Ramos (cell line): Measurements from ENCODE around the gene TMEM132E.

Experiments used
- in situ Hi-C: fragments of 300-500 bp; cut with MboI; formaldehyde crosslinking; loops from one replicate; pipeline ENCODE4 v1.14.3; 2022; ENCODE audit warnings: low sequenced_read_pairs; ENCODE audit not compliant: unreplicated experiment

TMEM132E gene, protein sequence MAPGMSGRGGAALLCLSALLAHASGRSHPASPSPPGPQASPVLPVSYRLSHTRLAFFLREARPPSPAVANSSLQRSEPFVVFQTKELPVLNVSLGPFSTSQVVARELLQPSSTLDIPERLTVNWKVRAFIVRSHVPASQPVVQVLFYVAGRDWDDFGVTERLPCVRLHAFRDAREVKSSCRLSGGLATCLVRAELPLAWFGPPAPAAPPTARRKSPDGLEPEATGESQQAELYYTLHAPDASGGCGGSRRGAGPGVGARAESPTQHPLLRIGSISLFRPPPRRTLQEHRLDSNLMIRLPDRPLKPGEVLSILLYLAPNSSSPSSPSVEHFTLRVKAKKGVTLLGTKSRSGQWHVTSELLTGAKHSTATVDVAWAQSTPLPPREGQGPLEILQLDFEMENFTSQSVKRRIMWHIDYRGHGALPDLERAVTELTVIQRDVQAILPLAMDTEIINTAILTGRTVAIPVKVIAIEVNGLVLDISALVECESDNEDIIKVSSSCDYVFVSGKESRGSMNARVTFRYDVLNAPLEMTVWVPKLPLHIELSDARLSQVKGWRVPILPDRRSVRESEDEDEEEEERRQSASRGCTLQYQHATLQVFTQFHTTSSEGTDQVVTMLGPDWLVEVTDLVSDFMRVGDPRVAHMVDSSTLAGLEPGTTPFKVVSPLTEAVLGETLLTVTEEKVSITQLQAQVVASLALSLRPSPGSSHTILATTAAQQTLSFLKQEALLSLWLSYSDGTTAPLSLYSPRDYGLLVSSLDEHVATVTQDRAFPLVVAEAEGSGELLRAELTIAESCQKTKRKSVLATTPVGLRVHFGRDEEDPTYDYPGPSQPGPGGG (N-terminal part only)

DNA sequence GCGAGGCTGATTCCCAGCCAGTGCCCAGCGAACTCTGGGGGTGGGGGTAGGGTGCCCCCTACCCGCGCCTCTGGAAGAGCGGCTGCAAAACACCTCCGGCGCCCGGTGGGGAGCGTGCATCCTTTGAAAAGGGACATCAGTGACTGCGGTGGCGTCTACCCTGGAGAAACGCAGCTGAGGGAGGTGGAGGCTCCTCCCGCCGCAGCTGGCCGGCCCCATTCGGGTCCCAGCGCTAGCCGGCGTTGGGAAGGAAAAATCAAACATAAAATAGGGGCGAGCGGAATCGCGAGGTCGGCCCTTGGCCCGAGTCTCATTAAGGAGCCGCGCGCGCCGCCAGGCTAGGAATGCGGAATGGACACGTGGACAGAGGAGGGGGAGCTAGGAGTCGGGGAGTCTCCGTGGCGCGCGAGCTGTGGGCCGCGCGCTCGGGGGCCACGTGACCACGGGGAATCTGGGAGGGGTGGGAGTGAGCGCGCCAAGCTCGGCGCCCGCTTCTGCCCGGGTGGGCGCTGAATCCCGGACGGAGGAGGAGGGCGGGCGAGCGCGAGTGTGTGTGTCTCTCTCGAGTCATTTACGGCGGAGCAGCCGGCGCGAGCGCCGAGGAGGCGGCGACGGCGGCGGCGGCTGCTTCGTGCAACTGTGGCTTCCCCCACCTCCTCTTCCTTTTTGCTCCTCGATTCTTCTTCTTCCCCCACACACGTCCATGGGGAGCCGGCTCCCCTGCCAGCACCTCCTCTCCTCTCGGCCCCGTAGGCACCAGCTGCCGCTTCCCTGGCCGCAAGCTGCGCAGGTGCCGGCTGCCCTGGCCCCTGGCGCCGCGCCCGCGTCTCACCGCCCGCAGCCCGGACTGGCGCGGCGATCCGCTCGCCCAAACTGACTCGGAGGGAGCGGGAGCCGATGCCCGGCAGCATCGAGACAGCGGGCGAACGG lies at the start of gene TMEM132E:
TSS of gene TMEM132E (plus strand) at position 566 of the 930 bp plus-strand sequence. CDS start 1,495 bp downstream, outside the sequence.
- in situ Hi-C loops, result no loop called here

DNA sequence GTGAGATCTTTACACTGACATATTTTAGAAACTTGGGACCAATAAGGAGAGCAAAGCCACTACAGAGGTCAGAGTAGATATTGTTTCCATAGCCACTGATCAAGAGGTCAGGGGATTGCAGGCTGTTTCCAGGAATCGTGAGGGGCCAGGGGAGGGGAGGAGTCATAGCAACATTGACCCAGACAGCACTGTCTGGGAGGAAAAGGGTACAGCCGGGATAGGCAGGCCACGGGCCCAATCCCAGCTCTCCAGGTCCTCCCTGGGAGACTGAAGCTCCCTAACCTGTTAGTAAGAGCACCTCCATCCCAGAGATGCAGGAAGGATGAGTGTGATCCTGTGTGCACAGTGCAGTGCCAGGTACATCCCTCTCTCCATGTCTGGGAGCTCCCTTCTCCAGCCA lies 48.5 kb upstream of the TMEM132E start:
- in situ Hi-C loops, result loop anchor here (25.0 kb wide), 1 partner anchor 581 kb away; the partner anchor contains the start of genes FNDC8 and RAD51D

DNA sequence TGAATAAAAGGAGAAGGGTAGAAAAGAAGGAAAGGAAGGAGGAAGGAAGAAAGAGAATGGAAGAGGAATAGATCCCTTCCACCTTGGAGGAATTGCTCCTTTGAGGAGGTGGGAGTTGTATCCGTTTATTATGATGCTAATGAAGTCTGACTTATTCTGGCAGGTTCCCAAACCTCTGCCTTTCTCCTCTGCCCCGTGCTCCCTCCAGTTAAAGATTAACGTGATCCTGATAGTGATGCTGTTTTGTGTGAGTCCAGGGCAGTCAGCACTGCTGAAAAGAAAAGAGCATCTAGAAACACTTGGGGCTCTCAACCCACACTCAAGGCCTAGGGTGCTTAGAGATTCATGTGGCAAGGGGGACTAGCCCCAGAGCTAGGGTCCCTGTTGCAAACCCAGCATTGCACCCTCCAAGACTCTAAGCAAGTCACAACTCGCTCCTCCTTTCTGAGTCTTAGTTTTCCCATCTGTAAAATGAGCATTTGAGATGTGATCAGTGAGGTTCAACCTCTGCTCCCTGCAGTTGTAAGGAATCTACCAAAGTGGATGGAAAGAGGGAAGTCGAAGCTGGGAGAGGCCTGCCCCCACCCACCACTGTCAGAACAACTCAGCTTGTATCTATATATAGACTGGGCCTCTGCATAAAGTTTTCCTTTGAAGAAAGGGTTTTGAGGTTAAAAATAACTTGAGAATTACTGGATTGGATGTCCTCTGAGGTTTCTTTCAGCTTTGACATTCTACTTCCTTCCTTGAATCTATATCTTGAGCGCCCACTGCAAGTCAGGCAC lies 46.9 kb upstream of the TMEM132E start:
- in situ Hi-C loops, result loop anchor here (25.0 kb wide), 1 partner anchor 580 kb away; the partner anchor contains the start of genes FNDC8 and RAD51D

DNA sequence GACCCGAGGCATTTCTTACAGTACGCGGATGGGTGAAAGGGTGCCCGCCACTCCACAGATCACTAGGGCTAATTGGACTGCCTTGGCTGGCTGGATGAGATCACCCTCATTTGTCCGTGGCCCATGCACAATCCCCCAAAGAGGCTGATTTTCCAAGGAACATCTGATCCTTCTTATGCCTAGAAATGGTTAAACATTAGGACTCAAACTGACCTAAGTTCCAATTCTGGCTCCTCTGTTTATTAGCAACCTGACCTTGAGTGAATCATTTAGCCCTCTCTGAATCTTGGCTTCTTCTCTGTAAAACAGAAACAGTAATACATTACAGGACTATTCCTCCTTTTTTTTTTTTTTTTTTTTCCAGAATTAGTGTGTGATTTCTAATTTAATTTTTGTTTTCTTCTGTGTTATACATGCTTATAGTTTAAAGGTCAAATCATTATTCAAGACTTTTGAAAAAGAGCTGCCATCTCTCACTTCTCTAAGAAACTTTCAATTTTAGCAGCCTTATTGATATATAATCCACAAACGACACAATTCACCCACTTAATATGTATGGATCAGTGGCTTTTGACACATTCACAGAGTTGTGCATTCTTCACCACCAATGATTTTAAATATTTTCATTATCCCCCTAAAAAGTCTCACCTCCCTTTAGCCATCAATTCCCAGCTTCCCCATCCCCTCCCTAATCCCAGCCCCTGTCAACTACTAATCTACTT lies 45.4 kb upstream of the TMEM132E start:
- in situ Hi-C loops, result loop anchor here (25.0 kb wide), 1 partner anchor 578 kb away; the partner anchor contains the start of genes FNDC8 and RAD51D

DNA sequence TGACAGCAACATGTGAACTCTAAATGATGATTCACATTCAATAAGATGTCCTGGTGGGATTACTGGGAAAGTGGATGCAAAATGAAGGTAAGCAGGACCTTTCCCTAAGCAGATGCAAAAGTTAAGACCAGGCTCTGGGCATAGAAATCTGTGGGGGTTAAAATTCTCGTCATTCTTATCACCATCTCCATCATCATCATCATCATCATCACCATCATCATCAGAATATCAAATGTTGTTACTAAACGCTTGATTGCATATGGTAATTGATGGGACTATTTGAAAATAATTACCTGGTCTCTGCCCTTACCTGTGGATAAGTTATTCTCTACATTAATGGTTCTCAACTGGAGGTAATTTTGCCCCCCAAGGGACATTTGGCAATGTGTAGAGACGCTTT lies 41.9 kb upstream of the TMEM132E start:
- in situ Hi-C loops, result loop anchor here (25.0 kb wide), 1 partner anchor 575 kb away; the partner anchor contains the start of genes FNDC8 and RAD51D

DNA sequence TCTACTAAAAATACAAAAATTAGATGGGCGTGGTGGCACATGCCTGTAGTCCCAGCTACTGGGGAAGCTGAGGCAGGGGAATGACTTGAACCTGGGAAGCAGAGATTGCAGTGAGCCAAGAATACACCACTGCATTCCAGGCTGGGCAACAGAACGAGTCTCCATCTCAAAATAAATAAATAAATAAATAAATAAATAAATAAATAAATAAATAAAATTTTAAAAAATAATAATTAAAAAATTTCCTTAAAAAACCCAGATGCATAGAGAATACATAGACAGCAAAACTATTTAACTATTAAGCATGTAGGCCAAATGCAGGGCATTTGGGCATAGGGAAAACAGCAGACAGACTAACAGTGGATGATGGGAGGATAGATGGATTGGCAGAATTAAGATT lies 40.8 kb upstream of the TMEM132E start:
- in situ Hi-C loops, result loop anchor here (25.0 kb wide), 1 partner anchor 574 kb away; the partner anchor contains the start of genes FNDC8 and RAD51D

DNA sequence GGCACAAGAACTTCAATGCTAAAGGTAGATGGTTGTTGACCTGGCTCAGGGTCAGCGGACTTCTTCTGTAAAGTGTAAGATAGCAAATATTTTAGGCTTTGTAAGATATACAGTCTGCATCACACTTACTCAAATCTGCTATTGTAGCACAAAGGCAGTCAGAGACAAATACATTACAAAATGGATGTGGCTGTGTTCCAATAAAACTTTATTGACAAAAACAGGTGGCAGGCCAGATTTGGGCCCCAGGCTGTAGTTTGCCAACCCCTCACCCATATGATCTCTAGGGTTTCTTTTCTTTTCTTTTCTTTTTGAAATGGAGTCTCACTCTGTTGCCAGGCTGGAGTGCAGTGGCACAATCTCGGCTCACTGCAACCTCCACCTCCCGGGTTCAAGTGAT lies 39.5 kb upstream of the TMEM132E start:
- in situ Hi-C loops, result loop anchor here (25.0 kb wide), 1 partner anchor 572 kb away; the partner anchor contains the start of genes FNDC8 and RAD51D

DNA sequence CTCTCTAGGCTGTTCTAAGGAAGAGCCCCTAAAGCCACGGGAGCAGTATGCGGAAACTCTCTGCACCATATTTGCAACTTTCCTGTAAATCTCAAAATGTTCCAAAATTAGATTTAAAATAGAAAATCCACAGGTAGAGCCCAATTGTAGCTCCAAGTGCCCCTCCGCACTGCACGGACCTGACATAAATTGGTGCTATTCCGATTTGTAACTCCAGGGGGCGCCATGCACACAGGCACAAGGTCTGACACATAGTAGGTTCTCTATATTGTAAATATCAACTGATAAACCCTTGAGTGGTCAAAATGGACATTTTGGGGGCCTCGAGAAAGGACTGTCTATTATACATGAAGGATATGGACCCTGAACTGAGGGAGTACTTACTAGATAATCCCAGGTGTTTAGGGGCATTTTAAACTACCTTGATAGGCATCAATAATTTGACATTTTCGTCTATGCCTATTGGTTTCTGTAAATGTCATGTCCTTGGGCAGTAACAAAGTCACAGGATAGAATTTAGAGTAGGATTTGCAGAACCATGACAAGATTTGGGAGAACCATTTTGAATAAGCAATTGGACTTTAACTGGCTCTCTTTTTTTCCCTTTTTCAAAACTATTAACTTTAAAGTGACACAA lies 36.6 kb upstream of the TMEM132E start:
- in situ Hi-C loops, result loop anchor here (25.0 kb wide), 1 partner anchor 569 kb away; the partner anchor contains the start of genes FNDC8 and RAD51D

DNA sequence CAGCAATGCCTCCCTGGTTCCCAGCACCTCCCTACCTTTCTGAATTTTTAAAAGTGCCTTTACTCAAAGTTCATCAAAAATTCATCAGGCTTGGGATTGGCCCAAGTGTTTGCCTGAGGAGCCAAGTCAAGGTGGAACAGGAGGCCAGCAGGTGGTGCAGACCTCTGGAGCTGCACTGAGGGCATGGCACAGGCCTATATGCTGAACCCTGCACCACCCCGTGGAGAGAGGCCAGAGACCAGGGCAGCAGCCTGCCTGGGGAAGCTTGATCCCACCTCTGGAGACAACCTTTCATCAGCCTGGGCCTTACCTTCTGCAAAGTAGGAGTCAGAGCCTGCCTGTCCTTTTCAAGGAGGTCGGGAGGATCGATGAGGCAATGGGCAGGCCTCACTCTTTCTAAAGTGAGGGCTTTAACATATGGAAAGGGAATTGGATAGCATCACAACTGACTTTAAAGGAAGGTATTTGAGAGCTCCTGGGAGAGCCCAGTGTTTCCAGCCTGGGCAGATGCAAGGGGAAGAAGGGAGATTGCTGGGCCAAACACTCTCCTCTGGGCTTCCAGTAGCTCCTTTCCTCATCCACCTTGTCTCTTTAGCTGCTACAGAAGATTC lies 31.8 kb upstream of the TMEM132E start:
- in situ Hi-C loops, result loop anchor here (25.0 kb wide), 1 partner anchor 565 kb away; the partner anchor contains the start of genes FNDC8 and RAD51D

DNA sequence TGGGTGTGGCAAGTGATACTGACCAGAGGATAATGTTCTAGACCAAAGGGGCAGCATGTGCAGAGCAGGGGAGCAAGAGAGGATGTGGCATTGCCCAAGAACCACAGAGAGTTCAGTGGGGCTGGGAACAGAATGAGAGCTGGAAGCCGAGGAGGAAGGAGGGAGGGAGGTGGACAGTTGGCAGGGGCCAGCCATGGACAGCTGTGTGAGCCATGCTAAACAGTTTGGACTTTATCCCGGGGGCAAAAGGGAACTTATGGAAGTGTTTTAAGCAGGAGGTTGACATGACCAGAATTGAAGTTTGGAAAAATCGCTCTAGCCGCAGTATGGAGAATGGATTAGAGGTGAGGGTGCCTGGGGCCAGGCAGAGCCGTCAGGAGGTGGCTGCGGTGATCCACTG lies 29.4 kb upstream of the TMEM132E start:
- in situ Hi-C loops, result loop anchor here (25.0 kb wide), 1 partner anchor 562 kb away; the partner anchor contains the start of genes FNDC8 and RAD51D

DNA sequence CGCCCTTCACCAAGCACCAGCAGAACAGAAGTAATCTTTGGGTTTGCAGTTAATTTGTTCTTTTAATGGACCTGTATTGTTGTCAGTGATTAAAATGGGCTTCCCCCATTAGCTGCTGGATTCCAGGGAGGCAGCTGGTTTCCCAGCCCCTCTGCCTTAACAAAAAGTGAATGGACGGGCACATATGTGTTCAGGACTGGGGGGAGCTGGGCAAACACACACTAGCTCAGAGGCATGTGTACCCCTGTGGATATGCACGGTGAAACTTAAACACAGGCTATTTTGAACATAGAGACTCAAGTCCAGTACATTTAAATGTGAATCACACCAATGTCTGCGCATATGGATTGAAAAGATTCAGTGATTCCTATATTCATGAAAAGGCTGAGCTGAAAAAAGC lies 25.5 kb upstream of the TMEM132E start:
- in situ Hi-C loops, result no loop called here

DNA sequence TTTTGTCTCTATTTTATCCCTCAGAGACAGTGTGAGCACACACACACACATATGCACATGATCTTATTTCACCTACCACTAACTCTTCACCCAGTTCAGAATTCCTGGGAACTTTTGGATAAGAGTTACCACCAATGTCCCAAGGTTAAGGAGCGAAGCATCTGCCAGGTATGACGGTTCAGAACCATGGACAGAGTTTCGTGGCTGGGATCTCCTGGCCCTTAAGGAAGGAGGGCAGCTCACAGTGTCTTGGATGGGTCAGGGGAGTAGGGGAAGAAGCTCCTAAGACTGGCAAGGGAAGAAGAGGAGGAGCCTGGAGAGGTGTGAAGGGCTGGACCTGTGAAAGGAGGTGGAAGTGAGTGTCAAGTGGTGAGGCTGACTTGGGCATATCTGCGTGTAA lies 23.0 kb upstream of the TMEM132E start:
- in situ Hi-C loops, result no loop called here

DNA sequence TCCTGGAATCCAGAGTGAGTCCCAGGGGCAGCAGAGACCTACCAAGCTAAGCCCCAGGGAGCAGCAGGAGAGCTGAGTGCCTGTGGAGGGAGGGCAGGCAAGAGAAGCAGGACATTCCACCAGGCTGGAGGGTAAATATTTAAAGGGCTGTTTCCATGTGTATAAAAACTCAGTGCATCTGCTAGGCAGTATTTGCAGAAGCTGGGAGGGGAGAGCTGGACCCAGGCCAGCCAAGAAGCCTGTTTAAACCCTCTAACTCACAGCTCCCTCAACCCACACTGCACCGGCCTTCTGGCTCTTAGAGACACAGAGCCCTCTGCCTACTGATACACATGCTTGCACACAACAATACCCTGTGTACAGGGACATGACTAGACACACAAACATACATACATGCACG lies 22.5 kb upstream of the TMEM132E start:
- in situ Hi-C loops, result no loop called here

DNA sequence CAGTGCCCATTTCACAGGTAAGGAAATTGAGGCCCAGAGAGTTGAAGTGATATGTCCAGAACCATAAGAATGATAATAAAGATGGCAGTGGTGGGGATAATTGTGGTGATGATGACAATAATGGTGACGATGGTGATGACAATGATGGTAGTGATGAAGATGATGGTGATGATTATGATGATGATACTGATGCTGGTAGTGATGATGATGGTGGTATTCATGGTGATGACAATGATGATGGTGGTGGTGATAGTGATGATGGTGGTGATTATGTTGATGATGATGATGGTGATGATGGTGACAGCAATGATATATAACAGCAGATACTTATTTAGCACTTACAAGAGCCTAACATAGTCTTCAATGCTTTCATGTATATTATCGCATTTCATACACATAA lies 18.1 kb upstream of the TMEM132E start:
- in situ Hi-C loops, result no loop called here

DNA sequence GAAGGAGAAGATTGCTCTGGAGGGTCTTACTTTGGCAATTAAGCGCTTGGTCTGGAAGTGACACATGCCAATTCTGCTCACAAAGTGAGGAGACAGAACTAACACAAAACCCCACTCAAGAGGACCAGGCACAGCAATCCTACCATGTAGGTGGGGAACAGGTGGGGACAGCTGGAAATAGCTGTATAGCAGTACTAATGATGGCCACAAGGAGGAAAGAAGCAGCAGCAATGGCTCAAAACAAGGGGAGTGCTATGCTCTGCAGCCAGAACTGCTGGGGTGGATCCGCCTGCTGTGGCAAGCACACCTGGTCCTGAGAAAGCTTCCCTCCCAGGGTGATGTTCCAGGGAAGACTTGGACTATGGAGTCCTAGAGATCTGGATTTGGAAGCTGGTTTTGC lies 17.0 kb upstream of the TMEM132E start:
- in situ Hi-C loops, result no loop called here

DNA sequence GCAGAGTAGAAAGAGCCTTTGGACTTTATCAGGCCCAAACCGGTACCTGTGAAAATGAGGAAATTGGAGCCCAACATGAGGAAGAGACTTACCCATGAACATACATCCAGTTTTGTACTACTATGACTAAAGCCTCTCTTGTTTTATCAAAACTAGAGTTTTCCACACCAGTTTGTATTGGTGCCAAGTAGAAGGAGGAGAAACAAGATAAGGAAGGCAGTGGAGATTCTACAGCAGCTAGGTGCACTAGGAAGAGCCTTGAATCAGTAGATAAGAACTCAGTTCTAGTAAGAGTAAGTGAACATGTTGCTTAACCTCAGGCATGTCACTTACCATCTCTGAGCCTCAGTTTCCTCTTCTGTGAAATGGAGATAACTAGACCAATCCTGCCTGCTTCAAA lies 13.7 kb upstream of the TMEM132E start:
- in situ Hi-C loops, result no loop called here

DNA sequence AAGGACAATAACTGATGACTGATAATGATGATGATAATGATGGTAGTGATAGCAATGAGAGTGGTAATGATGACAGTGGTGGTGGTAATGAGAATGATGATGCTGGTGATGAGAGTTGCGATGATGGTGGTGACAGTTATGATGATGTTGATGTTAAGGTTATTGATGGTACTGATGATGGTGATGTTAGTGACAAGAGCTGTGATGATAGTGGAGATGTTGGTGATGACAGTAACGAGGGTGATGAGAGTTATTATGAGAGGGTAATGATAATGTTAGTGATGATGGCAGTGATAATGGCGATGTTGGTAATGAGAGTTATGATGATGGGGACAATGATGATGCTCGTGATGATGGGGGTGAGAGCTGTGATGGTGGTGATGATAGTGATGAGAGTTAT lies 13.2 kb upstream of the TMEM132E start:
- in situ Hi-C loops, result no loop called here
